T47D (cell line): ENCODE data around the gene ZNF740.
A peak's percentile ranks its signal among the peaks of the same experiment; 100 is the strongest.

ENCODE experiments used
- DNase-seq, 2 experiments: peaks; one replicate each; pipeline versions ENCODE4 v3.0.0 to v3.0.0-alpha.2; 2011 to 2012; ENCODE audit warnings: low read depth in 1 of 2, low spot score in 1 of 2
- JUND ChIP-seq: IDR thresholded peaks from 2 replicates; pipeline ENCODE4 v1.6.1; 2012; ENCODE audit warnings: low read depth
- in situ Hi-C: cut with HindIII; loops from 2 replicates; pipeline ENCODE4 v1.10.0; 2016; ENCODE audit warnings: low sequenced_read_pairs, low pct_unique_long_range_greater_than_20kb

The ZNF740 gene

DNA sequence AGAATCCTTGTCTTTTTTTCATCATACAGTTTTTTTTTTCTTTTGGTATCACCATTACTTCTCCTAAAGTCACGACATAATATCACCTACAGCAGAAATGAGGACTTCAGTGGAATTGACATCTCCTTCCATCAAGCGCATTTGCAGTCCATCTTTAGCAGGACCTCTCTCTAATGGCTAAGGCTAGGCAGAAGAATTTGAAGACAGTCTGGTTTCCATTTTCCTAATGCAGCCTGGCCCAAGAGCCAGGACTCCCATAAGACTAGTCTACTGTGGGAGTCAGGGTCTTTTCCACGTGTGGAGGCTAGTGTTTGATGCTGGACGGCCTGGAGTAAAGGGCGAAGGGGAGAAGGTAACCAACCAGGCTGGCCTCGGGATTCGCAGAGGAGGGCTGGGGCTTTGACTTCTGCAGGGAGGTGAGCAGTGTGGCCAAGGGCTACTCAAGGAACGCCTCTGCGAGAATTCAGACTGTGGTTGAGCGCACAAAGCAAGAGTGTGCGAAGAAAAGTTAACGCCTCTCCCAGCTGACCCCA lies 769 bp upstream of the ZNF740 start:
- no peak for TF ChIP-seq JUND

DNA sequence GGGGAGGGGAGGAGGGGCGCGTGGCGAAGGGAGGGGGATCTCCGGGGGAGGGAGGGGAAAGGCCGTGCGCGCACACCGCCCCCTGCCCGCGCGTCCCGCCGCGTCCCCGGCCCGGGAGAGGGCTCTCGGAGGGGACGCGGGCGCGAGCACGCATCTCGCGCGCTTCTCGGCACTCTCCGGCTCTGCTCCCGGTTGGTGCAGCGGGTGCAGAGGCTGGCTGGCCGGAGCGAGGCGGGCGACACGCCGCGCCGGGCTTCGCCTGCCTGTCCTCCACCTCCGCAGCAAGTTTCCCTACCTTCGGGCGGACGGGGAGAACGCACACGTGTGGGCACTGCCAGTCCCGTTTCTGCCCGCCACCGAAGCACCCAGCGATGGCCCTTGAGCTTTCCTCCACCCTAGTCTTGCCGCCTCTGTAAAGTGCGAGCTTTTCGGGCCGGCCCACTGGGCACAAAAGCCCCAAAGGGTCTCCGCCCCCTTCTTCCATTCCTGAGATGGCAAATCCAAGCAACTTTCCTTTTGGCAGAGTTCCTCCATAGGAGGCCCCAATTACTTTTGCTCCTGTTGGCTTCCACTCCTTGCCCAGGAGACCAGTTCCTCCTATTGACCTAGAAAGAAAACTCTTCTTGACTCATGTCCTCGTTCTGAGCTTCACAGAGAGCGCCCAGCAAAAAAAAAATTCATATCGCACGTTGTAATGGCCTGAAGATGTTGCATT lies 566 bp downstream of the ZNF740 start:
- TF ChIP-seq JUND: no peak
- peak; percentile 75 to 94 for DNase-seq
- in situ Hi-C loops: no loop called here

More for the DNA sequence above, 769 bp upstream of the ZNF740 start:
- peak in 1 of 2 experiments; percentile 52 for DNase-seq
- in situ Hi-C loops: no loop called here

DNA sequence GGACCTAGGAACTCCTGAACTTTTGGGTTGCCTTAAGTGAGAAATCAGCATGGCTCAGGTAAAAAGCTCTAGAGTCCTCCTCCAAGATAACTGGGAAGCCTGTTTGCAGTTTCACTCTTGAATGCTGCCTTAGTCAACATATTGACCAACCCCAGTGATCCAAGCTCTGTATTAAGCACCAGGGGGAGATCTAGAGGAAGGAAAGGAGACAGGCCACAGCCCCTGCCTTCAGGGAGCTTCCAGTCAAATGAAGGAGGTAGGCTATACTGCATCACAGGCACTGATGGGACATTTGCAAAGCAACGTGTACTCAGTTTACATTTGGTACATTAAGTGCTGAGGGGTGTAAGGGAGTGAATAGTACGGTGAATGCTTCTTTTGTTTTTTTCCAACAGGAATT lies 1.4 kb downstream of the ZNF740 start:
- TF ChIP-seq JUND: no peak
- in situ Hi-C loops: no loop called here
- DNase-seq: no peak

DNA sequence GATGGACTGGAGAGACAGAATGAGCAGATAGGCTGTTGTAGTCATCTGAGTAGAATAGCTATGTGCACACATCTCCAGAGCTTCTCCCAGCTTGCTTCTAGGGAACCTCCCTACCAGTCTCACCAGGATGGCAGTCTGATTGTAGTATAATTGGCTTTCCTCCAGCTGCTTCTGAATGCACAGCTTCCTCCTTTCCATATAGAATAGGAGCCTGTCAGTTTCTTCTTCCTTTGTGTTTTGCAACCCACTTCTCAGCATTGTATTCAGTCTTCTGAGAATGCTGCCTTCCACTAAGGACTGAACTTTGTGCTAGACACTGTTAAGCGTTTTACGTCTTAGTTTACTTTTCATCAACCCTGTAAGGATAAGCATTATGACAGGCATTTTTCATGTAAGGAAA lies 2.4 kb downstream of the ZNF740 start:
- no peak for TF ChIP-seq JUND
- in situ Hi-C loops: no loop called here

DNA sequence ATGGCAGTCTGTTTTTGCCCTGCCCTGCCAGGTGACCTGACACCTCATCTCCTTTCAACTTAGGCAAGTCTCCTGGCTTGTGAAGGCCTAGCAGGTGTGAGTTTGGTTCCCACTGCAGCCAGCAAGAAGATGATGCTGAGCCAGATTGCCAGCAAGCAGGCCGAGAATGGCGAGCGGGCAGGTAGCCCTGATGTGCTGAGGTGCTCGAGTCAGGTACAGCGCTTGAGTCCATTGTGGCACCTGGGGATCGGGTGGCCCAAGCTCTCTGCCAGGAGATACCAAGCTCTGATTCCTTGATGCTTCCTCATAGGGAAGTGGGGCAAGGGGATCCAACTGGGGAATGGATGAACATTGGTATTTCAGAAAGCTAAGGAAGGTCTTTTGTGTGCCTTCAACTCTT lies 4.3 kb downstream of the ZNF740 start:
- in situ Hi-C loops: no loop called here
- no peak for TF ChIP-seq JUND
- no peak for DNase-seq

More for the DNA sequence above, 2.4 kb downstream of the ZNF740 start:
- DNase-seq: no peak

DNA sequence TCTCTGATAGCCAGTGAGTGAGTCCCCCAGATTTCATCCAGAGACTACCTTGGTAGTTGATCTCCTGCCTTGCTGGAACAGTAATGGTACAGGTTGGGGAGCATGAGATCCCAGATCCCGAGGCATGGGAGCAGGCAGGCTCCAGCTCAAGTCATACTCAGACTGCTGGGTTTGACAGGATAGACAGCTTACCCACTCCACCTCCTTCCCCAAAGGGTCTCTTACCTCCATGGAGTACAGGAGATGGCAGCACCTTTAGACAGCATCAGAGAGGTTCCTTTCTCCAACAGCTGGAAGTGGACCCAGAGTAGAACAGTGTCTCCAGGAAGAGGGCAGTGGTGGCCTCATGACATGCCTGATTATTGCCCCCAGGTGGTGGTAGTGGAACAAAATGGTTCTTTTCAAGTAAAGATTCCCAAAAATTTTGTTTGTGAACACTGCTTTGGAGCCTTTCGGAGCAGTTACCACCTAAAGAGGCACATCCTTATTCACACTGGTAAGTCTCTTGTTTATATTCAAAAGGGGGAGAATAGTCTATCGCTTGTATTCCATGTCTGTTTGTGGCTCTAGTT lies 5.1 kb downstream of the ZNF740 start:
- no peak for DNase-seq
- TF ChIP-seq JUND: no peak
- in situ Hi-C loops: no loop called here

DNA sequence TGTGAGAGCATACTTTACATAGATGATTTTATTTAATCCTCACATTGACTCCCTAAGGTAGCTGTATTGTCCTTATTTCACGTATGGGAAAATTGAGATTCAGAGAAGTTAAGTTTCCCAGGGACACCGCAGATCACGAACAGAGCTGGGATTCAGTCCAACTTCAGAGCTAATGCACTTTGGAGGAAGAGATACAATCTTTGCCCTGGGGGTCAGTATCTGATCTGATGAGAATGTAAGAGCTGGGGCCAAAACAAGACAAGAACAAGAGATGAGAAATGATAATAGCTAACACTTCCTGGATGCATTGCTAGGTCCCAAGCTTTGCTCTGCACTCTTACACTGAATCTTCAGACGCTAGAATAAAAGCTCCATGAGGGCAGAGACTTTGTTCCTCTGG lies 6.2 kb downstream of the ZNF740 start:
- no peak for TF ChIP-seq JUND
- in situ Hi-C loops: no loop called here
- no peak for DNase-seq

DNA sequence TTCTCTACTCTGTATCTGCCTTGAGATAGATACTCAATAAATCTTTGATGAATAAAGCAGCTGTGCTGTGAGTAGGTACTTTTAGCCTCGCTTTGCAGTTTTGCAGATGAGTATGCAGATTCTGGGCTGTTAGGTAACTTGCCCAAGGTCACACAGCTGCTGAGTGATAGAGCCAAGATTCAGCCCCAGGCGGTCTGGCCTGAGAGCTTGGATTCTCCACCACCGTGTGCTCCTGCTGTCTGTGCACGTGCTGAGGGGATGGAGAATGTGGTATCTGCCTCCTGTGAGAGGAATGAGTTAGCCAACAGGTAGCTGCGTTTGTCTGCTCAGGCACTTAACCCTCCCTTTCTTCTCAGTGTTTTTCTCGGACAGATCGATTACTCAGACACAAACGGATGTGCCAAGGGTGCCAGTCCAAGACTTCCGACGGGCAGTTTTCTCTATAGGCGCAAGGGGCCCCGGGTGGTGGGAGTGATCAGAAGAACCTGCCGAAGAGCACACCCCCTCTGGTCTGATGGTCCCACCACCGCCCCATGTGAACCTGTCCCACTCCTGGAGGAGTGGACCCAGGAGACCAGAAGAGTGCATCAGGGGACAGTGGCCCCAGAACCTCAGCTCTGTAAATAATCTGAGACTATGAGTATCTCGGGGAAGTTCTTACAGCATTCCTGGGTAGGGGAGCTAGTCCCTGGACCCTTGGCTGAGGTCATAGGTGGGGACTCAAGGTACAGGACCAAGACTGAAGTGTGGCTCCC lies 6.8 kb downstream of the ZNF740 start:
- in situ Hi-C loops: no loop called here
- no peak for DNase-seq
- TF ChIP-seq JUND: no peak

DNA sequence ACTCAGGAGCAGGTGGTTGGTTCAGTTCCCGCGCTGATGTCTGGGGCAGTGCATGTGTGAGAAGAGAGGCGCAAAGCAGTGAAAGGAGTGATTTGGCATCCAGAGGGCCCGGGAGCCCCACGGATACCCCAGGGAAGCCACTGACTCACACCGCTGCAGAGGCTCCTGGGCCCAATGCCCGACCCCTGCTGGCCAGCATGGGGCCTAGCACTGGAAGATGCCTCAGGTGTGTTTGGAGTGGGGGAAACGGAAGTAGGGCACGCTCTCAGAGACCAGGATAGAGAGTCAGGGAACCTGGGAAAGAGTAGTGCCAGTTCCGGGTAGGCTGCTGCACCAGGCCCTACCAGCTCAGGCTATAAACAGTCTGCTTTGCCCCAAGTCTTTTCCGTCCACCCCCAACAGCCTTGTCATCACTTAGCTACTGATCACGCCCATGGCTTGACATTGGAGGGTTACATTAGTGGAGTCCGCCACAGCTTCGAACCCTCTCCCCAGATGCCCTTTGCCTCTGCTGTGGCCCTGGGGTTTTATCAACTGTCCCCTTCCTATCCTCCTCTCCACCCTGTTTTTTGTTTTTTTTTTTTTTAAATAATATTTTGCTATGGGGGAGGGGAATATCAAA lies 9.7 kb downstream of the ZNF740 start:
- peak; percentile 62 to 70 for DNase-seq
- TF ChIP-seq JUND: no peak
- in situ Hi-C loops: no loop called here

DNA sequence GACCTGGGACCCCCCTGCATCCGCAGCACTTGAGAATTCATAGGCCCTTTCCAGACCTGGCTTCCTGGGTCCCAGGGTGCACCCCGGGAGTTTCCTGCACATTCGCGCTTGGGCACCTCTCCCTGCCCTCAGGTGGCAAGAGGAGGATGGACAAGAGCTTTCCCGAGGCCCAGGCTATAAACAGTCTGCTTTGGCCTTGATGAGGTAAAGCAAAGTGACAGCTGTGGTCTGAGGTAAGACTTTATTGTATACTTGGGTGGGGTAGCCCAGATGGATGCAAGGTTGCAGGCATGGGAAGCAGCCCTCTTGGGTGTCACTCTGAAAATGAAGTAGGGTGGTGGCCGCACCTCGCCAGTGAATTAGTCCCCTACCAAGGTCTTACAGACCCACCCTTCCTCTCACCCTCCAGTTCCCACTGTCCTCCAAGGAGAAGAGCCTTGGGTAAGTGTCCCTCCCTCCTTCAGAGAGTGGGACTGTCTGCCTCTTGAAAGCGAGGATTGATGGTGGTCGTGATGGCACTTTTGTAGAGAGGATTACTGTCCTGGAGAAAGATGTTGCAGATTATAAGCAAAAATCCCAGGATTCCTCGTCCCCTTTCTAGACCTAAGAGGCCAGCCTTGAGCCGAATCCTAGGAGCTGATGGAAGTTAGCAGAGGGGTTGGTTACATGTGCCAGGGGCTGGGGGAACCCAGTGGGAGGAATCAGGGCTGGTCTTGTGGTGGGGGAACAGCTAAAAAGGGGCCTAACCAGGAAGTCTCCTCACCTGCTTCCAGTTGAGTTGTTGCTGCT lies 10.8 kb downstream of the ZNF740 start:
- in situ Hi-C loops: no loop called here
- no peak for TF ChIP-seq JUND
- no peak for DNase-seq

DNA sequence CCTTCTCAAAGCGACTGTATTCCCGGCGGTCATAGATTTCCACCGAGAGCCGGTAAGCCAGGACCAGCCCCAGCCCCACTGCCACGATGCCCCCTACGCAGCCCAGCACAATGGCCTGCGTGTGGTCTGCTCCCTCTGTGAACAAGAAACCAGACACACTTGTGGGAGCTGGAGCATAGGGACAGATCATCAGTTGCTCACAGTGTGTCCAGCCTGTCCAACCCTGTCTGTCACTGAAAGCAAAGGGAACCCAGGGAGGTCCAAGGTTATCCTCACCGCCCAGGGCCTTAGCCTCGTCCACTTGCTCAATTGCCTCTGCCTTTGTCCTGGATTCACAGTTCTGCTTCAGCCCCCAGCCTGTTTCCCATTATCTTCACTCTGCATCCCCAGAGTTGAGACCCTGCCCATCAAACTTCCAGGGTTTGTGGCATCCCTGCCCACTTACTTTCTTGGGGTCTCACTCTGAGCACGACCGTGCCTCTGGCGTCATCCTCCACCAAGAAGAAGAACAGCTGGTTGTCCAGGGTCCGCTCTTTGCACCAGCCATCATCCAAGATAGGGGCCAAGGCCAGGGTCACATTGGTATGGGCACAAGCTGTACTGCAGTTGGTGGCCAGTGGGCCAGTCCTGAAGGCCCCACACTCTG lies 11.5 kb downstream of the ZNF740 start:
- no peak for DNase-seq
- TF ChIP-seq JUND: no peak
- in situ Hi-C loops: no loop called here
